ENCODE results near the gene BRD8. TPM values are rescaled to one million over a fixed set of nuclear protein-coding genes. Genes with fewer than 3 reads are reported as not detected.

Gene BRD8
- total and polyA plus RNA-seq, 12 donors: 13.0 to 35.9 (median 22.7) TPM

DNA sequence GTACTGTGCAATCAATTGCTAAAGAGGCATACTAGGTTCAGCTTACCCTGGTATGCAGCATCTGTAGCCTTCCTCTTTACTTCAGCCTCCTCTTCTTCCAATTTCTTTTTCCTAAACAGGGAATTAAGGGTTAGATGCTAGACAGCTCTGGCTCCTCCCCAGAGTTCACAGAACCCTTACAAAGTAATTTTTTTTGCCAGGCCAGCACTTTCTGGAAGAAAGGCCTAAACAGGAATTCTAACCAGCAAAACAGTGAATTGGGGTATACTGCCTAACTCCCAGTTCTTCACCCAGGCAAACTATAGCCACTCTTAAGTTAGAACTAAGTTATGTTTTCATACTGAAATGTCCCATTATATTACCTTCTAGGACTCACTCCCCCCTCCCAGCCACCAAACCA, 8.1 kb downstream of the BRD8 start:
- no peak for DNase-seq
- ATAC-seq: no peak
- intact Hi-C loops (cut with DNase I): no loop called here
- H3K36me3 ChIP-seq: peaks cover 0 to 100% (median 75%) of the 10 kb centered on the region in 9 donors
- H3K4me3 ChIP-seq: no peak overlapping the region
- H3K4me1 ChIP-seq: no peaks in the 10 kb centered on the region
- TF ChIP-seq, protein P1, sequence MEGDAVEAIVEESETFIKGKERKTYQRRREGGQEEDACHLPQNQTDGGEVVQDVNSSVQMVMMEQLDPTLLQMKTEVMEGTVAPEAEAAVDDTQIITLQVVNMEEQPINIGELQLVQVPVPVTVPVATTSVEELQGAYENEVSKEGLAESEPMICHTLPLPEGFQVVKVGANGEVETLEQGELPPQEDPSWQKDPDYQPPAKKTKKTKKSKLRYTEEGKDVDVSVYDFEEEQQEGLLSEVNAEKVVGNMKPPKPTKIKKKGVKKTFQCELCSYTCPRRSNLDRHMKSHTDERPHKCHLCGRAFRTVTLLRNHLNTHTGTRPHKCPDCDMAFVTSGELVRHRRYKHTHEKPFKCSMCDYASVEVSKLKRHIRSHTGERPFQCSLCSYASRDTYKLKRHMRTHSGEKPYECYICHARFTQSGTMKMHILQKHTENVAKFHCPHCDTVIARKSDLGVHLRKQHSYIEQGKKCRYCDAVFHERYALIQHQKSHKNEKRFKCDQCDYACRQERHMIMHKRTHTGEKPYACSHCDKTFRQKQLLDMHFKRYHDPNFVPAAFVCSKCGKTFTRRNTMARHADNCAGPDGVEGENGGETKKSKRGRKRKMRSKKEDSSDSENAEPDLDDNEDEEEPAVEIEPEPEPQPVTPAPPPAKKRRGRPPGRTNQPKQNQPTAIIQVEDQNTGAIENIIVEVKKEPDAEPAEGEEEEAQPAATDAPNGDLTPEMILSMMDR (IDR thresholded peaks at IDR 0.05): no peak
- no peaks in the 10 kb centered on the region for H3K9me3 ChIP-seq
- no peak overlapping the region for H3K27ac ChIP-seq
- no peaks in the 10 kb centered on the region for H3K27me3 ChIP-seq

DNA sequence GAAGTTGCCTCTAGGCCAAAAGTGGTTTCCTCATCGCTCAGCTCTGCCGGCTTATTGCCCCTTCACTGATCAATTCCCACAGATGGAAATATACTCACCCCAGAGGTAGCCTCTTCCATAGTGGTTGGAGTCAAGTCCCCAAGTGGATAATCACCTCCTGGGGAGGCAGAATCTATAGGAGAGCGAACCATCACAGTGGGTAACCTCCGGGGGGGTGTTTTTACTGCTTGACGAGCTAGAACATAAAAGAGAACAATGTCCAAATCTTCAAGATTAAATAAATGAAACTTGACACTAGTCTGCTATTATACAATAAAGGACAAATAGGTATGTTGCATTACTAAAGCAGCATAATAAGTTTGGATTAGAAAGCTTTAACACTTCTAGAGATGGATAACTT, 9.3 kb downstream of the BRD8 start:
- ATAC-seq (no peak), DNase-seq (no peak)
- Histone ChIP-seq H3K4me1 (no peaks in the 10 kb centered on the region), H3K27me3 (no peaks in the 10 kb centered on the region), H3K27ac (no peak overlapping the region), H3K9me3 (no peaks in the 10 kb centered on the region), H3K36me3 (peaks cover 0 to 100% (median 82%) of the 10 kb centered on the region in 9 donors), H3K4me3 (no peak overlapping the region)
- intact Hi-C loops (cut with DNase I): no loop called here
- 94 to 96% methylated on average over 5 of the region's 5 CpGs for WGBS, 2 donors
- TF ChIP-seq, protein P1 (IDR thresholded peaks at IDR 0.05): no peak

DNA sequence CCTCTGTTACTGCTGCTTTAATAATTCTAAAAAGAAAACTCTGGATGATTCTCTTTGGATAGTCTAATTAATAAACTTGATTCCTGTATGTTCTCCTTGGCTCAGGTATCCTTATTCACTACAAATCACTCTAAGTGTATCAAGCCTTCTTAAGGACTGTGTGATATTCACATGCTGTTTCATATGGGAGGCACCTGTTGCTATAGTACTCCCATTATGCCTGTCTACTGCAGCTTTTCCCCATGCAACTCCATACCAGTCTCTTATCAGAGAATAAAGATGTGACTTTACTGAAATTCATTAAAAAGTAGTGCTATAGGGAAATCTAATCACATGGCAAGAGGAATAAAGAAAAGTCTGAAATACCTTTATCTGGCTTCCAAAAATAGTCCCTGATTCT, 14.7 kb downstream of the BRD8 start:
- no peaks in the 10 kb centered on the region for H3K27me3 ChIP-seq
- DNase-seq (no peak), ATAC-seq (no peak)
- intact Hi-C loops (cut with DNase I): no loop called here
- TF ChIP-seq, protein P1 (IDR thresholded peaks at IDR 0.05): no peak
- no peaks in the 10 kb centered on the region for H3K9me3 ChIP-seq
- H3K4me3 ChIP-seq: no peak overlapping the region
- H3K4me1 ChIP-seq: no peaks in the 10 kb centered on the region
- peaks cover 5 to 100% (median 95%) of the 10 kb centered on the region in 9 donors for H3K36me3 ChIP-seq
- no peak overlapping the region for H3K27ac ChIP-seq

DNA sequence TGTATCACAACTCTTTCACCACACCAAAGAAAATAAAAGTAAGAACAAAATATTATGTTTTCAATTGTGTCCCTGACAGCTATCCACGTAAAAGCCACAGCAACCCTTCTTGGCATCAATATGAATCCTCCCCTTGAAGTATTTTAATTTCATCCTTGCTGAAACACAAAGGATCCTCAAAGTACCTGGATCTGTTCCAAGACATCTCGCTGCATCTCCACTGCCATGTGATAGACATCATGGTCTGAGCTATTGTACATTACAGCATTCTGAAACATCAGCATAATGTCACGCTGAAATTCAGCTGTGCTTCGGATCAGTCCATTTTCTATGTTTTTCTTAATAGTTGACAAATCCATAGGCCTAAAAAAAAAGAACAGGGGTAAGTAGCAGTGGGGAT, 17.7 kb downstream of the BRD8 start:
- Histone ChIP-seq H3K27me3 (no peaks in the 10 kb centered on the region), H3K27ac (no peak overlapping the region), H3K4me1 (no peaks in the 10 kb centered on the region), H3K9me3 (no peaks in the 10 kb centered on the region), H3K36me3 (peaks cover 0 to 100% (median 86%) of the 10 kb centered on the region in 9 donors), H3K4me3 (no peak overlapping the region)
- intact Hi-C loops (cut with DNase I): no loop called here
- 89 to 93% methylated on average over 4 of the region's 4 CpGs for WGBS, 2 donors
- no peak for ATAC-seq
- DNase-seq: no peak
- TF ChIP-seq, protein P1 (IDR thresholded peaks at IDR 0.05): no peak

DNA sequence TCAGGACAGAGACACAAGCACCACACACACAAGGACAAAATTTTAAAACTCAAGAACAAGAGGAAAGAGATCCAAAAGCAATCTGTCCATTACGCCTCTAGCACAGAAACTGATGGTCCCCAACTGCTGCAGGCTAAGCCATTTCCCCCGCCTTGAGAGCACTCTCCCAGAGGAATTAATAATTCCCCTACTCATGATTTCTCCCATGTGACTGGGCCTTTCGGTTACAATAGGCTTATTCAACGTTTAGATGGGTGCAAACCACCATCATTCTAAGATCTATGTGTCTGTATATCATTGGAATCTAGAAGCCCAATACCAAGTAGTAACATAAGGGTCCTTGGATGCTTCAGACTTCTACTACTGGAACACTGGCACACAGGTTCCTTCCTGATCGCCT, 18.8 kb downstream of the BRD8 start:
- Histone ChIP-seq H3K27ac (no peak overlapping the region), H3K9me3 (no peaks in the 10 kb centered on the region), H3K4me3 (no peak overlapping the region), H3K36me3 (peaks cover 0 to 91% (median 78%) of the 10 kb centered on the region in 9 donors), H3K4me1 (no peaks in the 10 kb centered on the region), H3K27me3 (no peaks in the 10 kb centered on the region)
- ATAC-seq (no peak), DNase-seq (no peak)
- intact Hi-C loops (cut with DNase I): no loop called here
- 90 to 92% methylated on average over 5 of the region's 5 CpGs for WGBS, 2 donors
- TF ChIP-seq, protein P1 (IDR thresholded peaks at IDR 0.05): no peak
